Keratinocyte (primary cell): ENCODE measurements around the gene CCR9. TPM values are rescaled to one million over a fixed set of nuclear protein-coding genes. Genes with fewer than 3 reads are reported as not detected.

Experiments
- DNase-seq: peaks from one replicate; pipeline ENCODE4 v3.0.0-alpha.2; 2011; ENCODE audit warnings: low read depth, missing footprints, low spot score
- FAIRE-seq: peaks from 2 replicates; lab custom pipeline; 2011; peaks lifted over from hg19 to GRCh38; lab: Jason Lieb, UNC
- H2AFZ ChIP-seq: 2 replicates; pipeline ENCODE4 v1.6.0; 2012; ENCODE audit warnings: low read length, control low read depth, inconsistent platforms; ENCODE audit not compliant: control insufficient read depth
- H3K27ac ChIP-seq: 2 replicates; pipeline ENCODE4 v1.5.1; 2011; ENCODE audit warnings: low read length; ENCODE audit not compliant: control insufficient read depth, insufficient read depth
- H3K27me3 ChIP-seq: 3 replicates; pipeline ENCODE4 v1.6.0; 2011; ENCODE audit warnings: low read length; ENCODE audit not compliant: control insufficient read depth, insufficient read depth; ENCODE audit errors: extremely low read depth
- H3K36me3 ChIP-seq, 2 experiments: 2 replicates in 1 of 2; 3 replicates in 1 of 2; pipeline ENCODE4 v1.5.1; 2011; ENCODE audit warnings: low read length in 2 of 2, mild to moderate bottlenecking in 1 of 2; ENCODE audit not compliant: control insufficient read depth in 2 of 2, insufficient read depth in 2 of 2; ENCODE audit errors: extremely low read depth in 1 of 2
- H3K4me1 ChIP-seq: 3 replicates; pipeline ENCODE4 v1.5.1; 2011; ENCODE audit warnings: low read length; ENCODE audit not compliant: control insufficient read depth, insufficient read depth; ENCODE audit errors: extremely low read depth
- H3K4me2 ChIP-seq: 3 replicates; pipeline ENCODE4 v1.6.0; 2011; ENCODE audit warnings: low read depth, low read length; ENCODE audit not compliant: control insufficient read depth, insufficient read depth; ENCODE audit errors: extremely low read depth
- H3K4me3 ChIP-seq, 3 experiments: fragments of 200-600 bp in 1 of 3; sonication (generic) in 1 of 3; 2 replicates in 2 of 3; 3 replicates in 1 of 3; pipeline ENCODE4 v1.5.1; 2011 to 2016; ENCODE audit warnings: low read length in 3 of 3, mild to moderate bottlenecking in 3 of 3, control low read depth in 2 of 3, inconsistent platforms in 1 of 3, low read depth in 1 of 3, mixed read lengths in 1 of 3, mixed run types in 1 of 3, moderate library complexity in 1 of 3; ENCODE audit not compliant: control insufficient read depth in 2 of 3, insufficient read depth in 2 of 3; ENCODE audit errors: extremely low read depth in 1 of 3
- H3K79me2 ChIP-seq: 2 replicates; pipeline ENCODE4 v1.6.0; 2012; ENCODE audit warnings: low read length; ENCODE audit not compliant: control insufficient read depth, insufficient read depth
- H3K9ac ChIP-seq: 3 replicates; pipeline ENCODE4 v1.6.0; 2011; ENCODE audit warnings: low read length; ENCODE audit not compliant: control insufficient read depth, insufficient read depth; ENCODE audit errors: extremely low read depth
- H3K9me1 ChIP-seq: 3 replicates; pipeline ENCODE4 v1.6.0; 2011; ENCODE audit warnings: low read length; ENCODE audit not compliant: control insufficient read depth, insufficient read depth; ENCODE audit errors: extremely low read depth
- H3K9me3 ChIP-seq: 2 replicates; pipeline ENCODE4 v1.5.1; 2012; ENCODE audit warnings: low read depth, low read length; ENCODE audit not compliant: control insufficient read depth
- H4K20me1 ChIP-seq: 3 replicates; pipeline ENCODE4 v1.6.0; 2011; ENCODE audit warnings: low read length; ENCODE audit not compliant: control insufficient read depth, insufficient read depth; ENCODE audit errors: extremely low read depth
- CTCF ChIP-seq, 3 experiments: IDR thresholded peaks in 1 of 3; conservative IDR thresholded peaks in 1 of 3; optimal IDR thresholded peaks in 1 of 3; 2 replicates in 2 of 3; 3 replicates in 1 of 3; pipeline versions ENCODE3 to v1.5.1; 2011; ENCODE audit warnings: low read length in 3 of 3, mild to moderate bottlenecking in 3 of 3, moderate library complexity in 2 of 3, control low read depth in 1 of 3, inconsistent platforms in 1 of 3; ENCODE audit not compliant: insufficient read depth in 2 of 3; ENCODE audit errors: extremely low read depth in 1 of 3
- EZH2 ChIP-seq: IDR thresholded peaks from one replicate; pipeline ENCODE4 v1.6.1; 2012; ENCODE audit warnings: inconsistent platforms, mild to moderate bottlenecking, low read length, moderate library complexity
- dilution Hi-C: fragments of 300-500 bp; cut with MboI; formaldehyde crosslinking; loops from one replicate; pipeline ENCODE4 v1.7.0; 2020; ENCODE audit warnings: low sequenced_read_pairs; ENCODE audit not compliant: extremely low pct_ligation_motif_present
- polyA plus RNA-seq, 5 experiments: library from polyadenylated mRNA; depleted of rRNA in 3 of 5; stranded (reverse) in 3 of 5; stranded (forward) in 1 of 5; unstranded in 1 of 5; fragments of >200 nt; gene quantifications; 1 replicate in 1 of 5; 2 replicates in 3 of 5; 3 replicates in 1 of 5; pipeline versions ENCODE4 v1.2.1 to v1.2.3, GENCODE V29; 2011 to 2012; ENCODE audit warnings: missing spikeins in 2 of 5, low read depth in 1 of 5, low replicate concordance in 1 of 5

CCR9 gene
- polyA plus RNA-seq, 1 donor (not counting 4 experiments of a cell fraction or from before 2014, with no cell fraction given) = not detected

DNA sequence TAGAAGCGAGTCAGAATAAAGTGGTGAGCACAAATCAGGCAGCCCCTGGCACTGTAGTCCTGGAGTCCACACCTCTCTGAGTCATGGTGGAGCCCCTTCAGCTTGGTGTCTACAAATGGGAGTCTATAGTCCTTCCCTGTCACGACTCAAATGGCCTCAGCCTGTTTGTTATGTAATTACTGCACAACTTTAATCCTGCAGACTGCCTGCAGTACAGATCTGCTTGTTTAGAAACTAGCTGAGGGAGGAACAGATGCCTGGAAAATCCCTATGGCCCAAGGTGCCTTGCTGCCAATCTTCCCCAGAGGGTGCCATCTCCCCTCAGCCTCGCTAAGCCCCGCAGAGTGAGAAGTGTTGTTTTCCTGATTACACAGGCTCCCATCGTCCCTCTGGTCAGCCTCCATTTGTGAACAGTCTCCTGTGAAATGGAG lies 53.0 kb downstream of the CCR9 start:
- Histone ChIP-seq H3K4me2 (no peak overlapping the region), H3K36me3 (peaks cover 0 to 3% of the 10 kb centered on the region in 2 experiments), H3K27ac (no peak overlapping the region), H3K4me1 (no peaks in the 10 kb centered on the region), H3K79me2 (no peaks in the 10 kb centered on the region), H3K9ac (no peak overlapping the region), H3K27me3 (no peaks in the 10 kb centered on the region), H2AFZ (no peak overlapping the region), H3K4me3 (no peak overlapping the region), H4K20me1 (no peaks in the 10 kb centered on the region), H3K9me1 (no peaks in the 10 kb centered on the region), H3K9me3 (peaks cover 4% of the 10 kb centered on the region)
- FAIRE-seq = no peak
- dilution Hi-C loops = no loop called here
- TF ChIP-seq EZH2 = no peak
- no peak for DNase-seq

- TF ChIP-seq CTCF (optimal IDR thresholded peaks at IDR 0.05 in 1 of 3, IDR thresholded peaks at IDR 0.05 in 1 of 3, conservative IDR thresholded peaks at IDR 0.05 in 1 of 3; ENCODE audit: extremely low read depth in 1 of 3, insufficient read depth in 2 of 3, low read length in 3 of 3) = no peak
- TF ChIP-seq EZH2 = no peak
- H2AFZ ChIP-seq = no peak overlapping the region
- H3K9me3 ChIP-seq = peaks cover 4% of the 10 kb centered on the region
- H3K27ac ChIP-seq = no peak overlapping the region
- dilution Hi-C loops = no loop called here
- DNase-seq (no peak), FAIRE-seq (no peak)
- no peaks in the 10 kb centered on the region for H3K9me1 ChIP-seq
- H3K4me1 ChIP-seq = no peaks in the 10 kb centered on the region
- H4K20me1 ChIP-seq = no peaks in the 10 kb centered on the region
- no peaks in the 10 kb centered on the region for H3K27me3 ChIP-seq
- no peak overlapping the region for H3K4me2 ChIP-seq
- no peak overlapping the region for H3K4me3 ChIP-seq
- H3K9ac ChIP-seq = no peak overlapping the region
- H3K79me2 ChIP-seq = no peaks in the 10 kb centered on the region
- H3K36me3 ChIP-seq = peaks cover 0 to 3% of the 10 kb centered on the region in 2 experiments
These were observed 53.8 kb downstream of the CCR9 start for GRCh38 chr3:45940004-45940780.
